ENCODE measurements around the gene DEK.

Gene DEK

GRCh38 chr6:18207438-18207837, 56.9 kb downstream of the DEK start:
- no peak for TF ChIP-seq SIN3A (IDR thresholded peaks at IDR 0.05; ENCODE audit: borderline replicate concordance, insufficient read depth, low read length)
- no peak for TF ChIP-seq POLR2AphosphoS5 (IDR thresholded peaks at IDR 0.05; ENCODE audit: low read depth, low read length)
- TF ChIP-seq TAF1 (IDR thresholded peaks at IDR 0.05; ENCODE audit: borderline replicate concordance, insufficient read depth, low read length): no peak

- no peak for TF ChIP-seq REST (IDR thresholded peaks at IDR 0.05; ENCODE audit: insufficient read depth in 1 of 2, low read depth in 2 of 2, low read length in 2 of 2)
- no peak for TF ChIP-seq SIN3A (IDR thresholded peaks at IDR 0.05; ENCODE audit: borderline replicate concordance, insufficient read depth, low read length)
- TF ChIP-seq FOXP2 (optimal IDR thresholded peaks at IDR 0.05; ENCODE audit: borderline replicate concordance, extremely low read depth, extremely low read length, insufficient read depth): no peak
- TF ChIP-seq TAF1 (IDR thresholded peaks at IDR 0.05; ENCODE audit: borderline replicate concordance, insufficient read depth, low read length): no peak
- no peak for TF ChIP-seq POLR2AphosphoS5 (IDR thresholded peaks at IDR 0.05; ENCODE audit: low read depth, low read length)
Measured at GRCh38 chr6:18206591-18206990, 57.7 kb downstream of the DEK start.

GRCh38 chr6:18204691-18205090, 59.6 kb downstream of the DEK start:
- no peak for TF ChIP-seq POLR2AphosphoS5 (IDR thresholded peaks at IDR 0.05; ENCODE audit: low read depth, low read length)
- TF ChIP-seq SIN3A (IDR thresholded peaks at IDR 0.05; ENCODE audit: borderline replicate concordance, insufficient read depth, low read length): no peak
- TF ChIP-seq REST (IDR thresholded peaks at IDR 0.05; ENCODE audit: insufficient read depth in 1 of 2, low read depth in 2 of 2, low read length in 2 of 2): no peak
- no peak for TF ChIP-seq FOXP2 (optimal IDR thresholded peaks at IDR 0.05; ENCODE audit: borderline replicate concordance, extremely low read depth, extremely low read length, insufficient read depth)
- TF ChIP-seq TAF1 (IDR thresholded peaks at IDR 0.05; ENCODE audit: borderline replicate concordance, insufficient read depth, low read length): no peak

- TF ChIP-seq TAF1 (IDR thresholded peaks at IDR 0.05; ENCODE audit: borderline replicate concordance, insufficient read depth, low read length) (no peak), REST (IDR thresholded peaks at IDR 0.05; ENCODE audit: insufficient read depth in 1 of 2, low read depth in 2 of 2, low read length in 2 of 2) (no peak), SIN3A (IDR thresholded peaks at IDR 0.05; ENCODE audit: borderline replicate concordance, insufficient read depth, low read length) (no peak), FOXP2 (optimal IDR thresholded peaks at IDR 0.05; ENCODE audit: borderline replicate concordance, extremely low read depth, extremely low read length, insufficient read depth) (no peak)
Measured at GRCh38 chr6:18203786-18204185, 60.5 kb downstream of the DEK start.

- TF ChIP-seq TAF1 (IDR thresholded peaks at IDR 0.05; ENCODE audit: borderline replicate concordance, insufficient read depth, low read length) (no peak), SIN3A (IDR thresholded peaks at IDR 0.05; ENCODE audit: borderline replicate concordance, insufficient read depth, low read length) (no peak), REST (IDR thresholded peaks at IDR 0.05; ENCODE audit: insufficient read depth in 1 of 2, low read depth in 2 of 2, low read length in 2 of 2) (no peak), FOXP2 (optimal IDR thresholded peaks at IDR 0.05; ENCODE audit: borderline replicate concordance, extremely low read depth, extremely low read length, insufficient read depth) (no peak), POLR2AphosphoS5 (IDR thresholded peaks at IDR 0.05; ENCODE audit: low read depth, low read length) (no peak)
Measured at GRCh38 chr6:18192026-18192425, 72.3 kb downstream of the DEK start.
